ENCODE results near the gene ZFP28.

DNA sequence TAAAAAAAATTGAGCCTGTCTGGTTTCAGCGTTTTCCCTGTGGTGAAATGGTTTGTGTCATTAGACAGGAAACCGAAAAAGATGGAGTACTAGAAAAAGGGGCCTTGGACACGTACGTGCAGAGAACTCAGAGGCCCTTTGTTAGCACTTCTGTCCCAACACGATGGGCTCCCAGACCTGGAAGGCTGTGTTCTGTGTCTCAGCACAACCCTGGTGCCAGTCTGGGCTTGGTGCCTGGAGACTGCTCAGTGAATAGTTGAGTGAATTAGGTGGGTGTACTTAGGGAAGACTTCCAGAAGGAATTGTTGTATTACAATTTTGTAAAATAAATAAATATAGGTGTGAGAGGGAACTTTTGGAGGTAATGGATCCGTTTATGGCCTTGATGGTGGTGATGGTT is 65.1 kb downstream of the ZFP28 start:
- TF ChIP-seq EZH2 (IDR thresholded peaks at IDR 0.05; ENCODE audit: low read length, missing control alignments) = no peak
- TF ChIP-seq, protein P1, sequence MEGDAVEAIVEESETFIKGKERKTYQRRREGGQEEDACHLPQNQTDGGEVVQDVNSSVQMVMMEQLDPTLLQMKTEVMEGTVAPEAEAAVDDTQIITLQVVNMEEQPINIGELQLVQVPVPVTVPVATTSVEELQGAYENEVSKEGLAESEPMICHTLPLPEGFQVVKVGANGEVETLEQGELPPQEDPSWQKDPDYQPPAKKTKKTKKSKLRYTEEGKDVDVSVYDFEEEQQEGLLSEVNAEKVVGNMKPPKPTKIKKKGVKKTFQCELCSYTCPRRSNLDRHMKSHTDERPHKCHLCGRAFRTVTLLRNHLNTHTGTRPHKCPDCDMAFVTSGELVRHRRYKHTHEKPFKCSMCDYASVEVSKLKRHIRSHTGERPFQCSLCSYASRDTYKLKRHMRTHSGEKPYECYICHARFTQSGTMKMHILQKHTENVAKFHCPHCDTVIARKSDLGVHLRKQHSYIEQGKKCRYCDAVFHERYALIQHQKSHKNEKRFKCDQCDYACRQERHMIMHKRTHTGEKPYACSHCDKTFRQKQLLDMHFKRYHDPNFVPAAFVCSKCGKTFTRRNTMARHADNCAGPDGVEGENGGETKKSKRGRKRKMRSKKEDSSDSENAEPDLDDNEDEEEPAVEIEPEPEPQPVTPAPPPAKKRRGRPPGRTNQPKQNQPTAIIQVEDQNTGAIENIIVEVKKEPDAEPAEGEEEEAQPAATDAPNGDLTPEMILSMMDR (conservative IDR thresholded peaks at IDR 0.05 in 1 of 2, IDR thresholded peaks at IDR 0.05 in 1 of 2; ENCODE audit: low read depth in 1 of 2, low read length in 2 of 2) = no peak

Measured in fibroblast of lung (primary cell).